WTC11 (cell line): ENCODE measurements around the gene RHBDL1.

ENCODE experiments used
- FOXJ3 ChIP-seq: sonication (generic); formaldehyde crosslinking; IDR thresholded peaks from 2 replicates; pipeline ENCODE4 v1.9.0; 2021; ENCODE audit warnings: missing genetic modification reagents, mild to moderate bottlenecking, borderline replicate concordance
- TF ChIP-seq, protein P1 (sequence below): sonication (generic); formaldehyde crosslinking; IDR thresholded peaks from 2 replicates; pipeline ENCODE4 v1.8.0; 2022; ENCODE audit warnings: mild to moderate bottlenecking, missing genetic modification reagents
- TF ChIP-seq, protein P2 (sequence below): sonication (generic); formaldehyde crosslinking; IDR thresholded peaks from 2 replicates; pipeline ENCODE4 v1.8.1; 2022; ENCODE audit warnings: low read depth, mild to moderate bottlenecking, moderate library complexity, missing genetic modification reagents, borderline replicate concordance
- TF ChIP-seq, protein P3 (sequence below): sonication (generic); formaldehyde crosslinking; conservative IDR thresholded peaks from 2 replicates; pipeline ENCODE4 v1.8.1; 2022; ENCODE audit warnings: mild to moderate bottlenecking, missing genetic modification reagents
- TF ChIP-seq, protein P4 (sequence below): fragments of 200-600 bp; IDR thresholded peaks from 2 replicates; pipeline ENCODE4 v1.8.0; 2022; ENCODE audit warnings: antibody characterized with exemption
- TF ChIP-seq, protein P5 (sequence below): sonication (generic); formaldehyde crosslinking; IDR thresholded peaks from 2 replicates; pipeline ENCODE4 v1.8.1; 2022; ENCODE audit warnings: low read depth, missing genetic modification reagents, borderline replicate concordance
- TF ChIP-seq, protein P6 (sequence below): fragments of 250-450 bp; sonication (Bioruptor Pico); IDR thresholded peaks from 2 replicates; pipeline ENCODE4 v1.9.0; 2021; ENCODE audit warnings: mild to moderate bottlenecking
- TF ChIP-seq, protein P7 (sequence below): sonication (generic); formaldehyde crosslinking; IDR thresholded peaks from 2 replicates; pipeline ENCODE4 v1.8.0; 2022; ENCODE audit warnings: mild to moderate bottlenecking, missing genetic modification reagents

DNA sequence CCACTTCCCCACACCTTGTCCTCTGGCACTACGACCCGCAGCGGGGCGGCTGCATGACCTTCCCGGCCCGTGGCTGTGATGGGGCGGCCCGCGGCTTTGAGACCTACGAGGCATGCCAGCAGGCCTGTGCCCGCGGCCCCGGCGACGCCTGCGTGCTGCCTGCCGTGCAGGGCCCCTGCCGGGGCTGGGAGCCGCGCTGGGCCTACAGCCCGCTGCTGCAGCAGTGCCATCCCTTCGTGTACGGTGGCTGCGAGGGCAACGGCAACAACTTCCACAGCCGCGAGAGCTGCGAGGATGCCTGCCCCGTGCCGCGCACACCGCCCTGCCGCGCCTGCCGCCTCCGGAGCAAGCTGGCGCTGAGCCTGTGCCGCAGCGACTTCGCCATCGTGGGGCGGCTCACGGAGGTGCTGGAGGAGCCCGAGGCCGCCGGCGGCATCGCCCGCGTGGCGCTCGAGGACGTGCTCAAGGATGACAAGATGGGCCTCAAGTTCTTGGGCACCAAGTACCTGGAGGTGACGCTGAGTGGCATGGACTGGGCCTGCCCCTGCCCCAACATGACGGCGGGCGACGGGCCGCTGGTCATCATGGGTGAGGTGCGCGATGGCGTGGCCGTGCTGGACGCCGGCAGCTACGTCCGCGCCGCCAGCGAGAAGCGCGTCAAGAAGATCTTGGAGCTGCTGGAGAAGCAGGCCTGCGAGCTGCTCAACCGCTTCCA is 42.0 kb upstream of the RHBDL1 start:
- TF ChIP-seq, protein P1, sequence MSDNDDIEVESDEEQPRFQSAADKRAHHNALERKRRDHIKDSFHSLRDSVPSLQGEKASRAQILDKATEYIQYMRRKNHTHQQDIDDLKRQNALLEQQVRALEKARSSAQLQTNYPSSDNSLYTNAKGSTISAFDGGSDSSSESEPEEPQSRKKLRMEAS, result no peak
- TF ChIP-seq, protein P2, sequence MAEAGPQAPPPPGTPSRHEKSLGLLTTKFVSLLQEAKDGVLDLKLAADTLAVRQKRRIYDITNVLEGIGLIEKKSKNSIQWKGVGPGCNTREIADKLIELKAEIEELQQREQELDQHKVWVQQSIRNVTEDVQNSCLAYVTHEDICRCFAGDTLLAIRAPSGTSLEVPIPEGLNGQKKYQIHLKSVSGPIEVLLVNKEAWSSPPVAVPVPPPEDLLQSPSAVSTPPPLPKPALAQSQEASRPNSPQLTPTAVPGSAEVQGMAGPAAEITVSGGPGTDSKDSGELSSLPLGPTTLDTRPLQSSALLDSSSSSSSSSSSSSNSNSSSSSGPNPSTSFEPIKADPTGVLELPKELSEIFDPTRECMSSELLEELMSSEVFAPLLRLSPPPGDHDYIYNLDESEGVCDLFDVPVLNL, result no peak
- TF ChIP-seq, protein P3, sequence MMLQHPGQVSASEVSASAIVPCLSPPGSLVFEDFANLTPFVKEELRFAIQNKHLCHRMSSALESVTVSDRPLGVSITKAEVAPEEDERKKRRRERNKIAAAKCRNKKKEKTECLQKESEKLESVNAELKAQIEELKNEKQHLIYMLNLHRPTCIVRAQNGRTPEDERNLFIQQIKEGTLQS, result no peak
- TF ChIP-seq, protein P4, sequence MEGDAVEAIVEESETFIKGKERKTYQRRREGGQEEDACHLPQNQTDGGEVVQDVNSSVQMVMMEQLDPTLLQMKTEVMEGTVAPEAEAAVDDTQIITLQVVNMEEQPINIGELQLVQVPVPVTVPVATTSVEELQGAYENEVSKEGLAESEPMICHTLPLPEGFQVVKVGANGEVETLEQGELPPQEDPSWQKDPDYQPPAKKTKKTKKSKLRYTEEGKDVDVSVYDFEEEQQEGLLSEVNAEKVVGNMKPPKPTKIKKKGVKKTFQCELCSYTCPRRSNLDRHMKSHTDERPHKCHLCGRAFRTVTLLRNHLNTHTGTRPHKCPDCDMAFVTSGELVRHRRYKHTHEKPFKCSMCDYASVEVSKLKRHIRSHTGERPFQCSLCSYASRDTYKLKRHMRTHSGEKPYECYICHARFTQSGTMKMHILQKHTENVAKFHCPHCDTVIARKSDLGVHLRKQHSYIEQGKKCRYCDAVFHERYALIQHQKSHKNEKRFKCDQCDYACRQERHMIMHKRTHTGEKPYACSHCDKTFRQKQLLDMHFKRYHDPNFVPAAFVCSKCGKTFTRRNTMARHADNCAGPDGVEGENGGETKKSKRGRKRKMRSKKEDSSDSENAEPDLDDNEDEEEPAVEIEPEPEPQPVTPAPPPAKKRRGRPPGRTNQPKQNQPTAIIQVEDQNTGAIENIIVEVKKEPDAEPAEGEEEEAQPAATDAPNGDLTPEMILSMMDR, result no peak
- TF ChIP-seq, protein P5, sequence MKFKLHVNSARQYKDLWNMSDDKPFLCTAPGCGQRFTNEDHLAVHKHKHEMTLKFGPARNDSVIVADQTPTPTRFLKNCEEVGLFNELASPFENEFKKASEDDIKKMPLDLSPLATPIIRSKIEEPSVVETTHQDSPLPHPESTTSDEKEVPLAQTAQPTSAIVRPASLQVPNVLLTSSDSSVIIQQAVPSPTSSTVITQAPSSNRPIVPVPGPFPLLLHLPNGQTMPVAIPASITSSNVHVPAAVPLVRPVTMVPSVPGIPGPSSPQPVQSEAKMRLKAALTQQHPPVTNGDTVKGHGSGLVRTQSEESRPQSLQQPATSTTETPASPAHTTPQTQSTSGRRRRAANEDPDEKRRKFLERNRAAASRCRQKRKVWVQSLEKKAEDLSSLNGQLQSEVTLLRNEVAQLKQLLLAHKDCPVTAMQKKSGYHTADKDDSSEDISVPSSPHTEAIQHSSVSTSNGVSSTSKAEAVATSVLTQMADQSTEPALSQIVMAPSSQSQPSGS (CRISPR knock-in tag), result no peak
- no peak for TF ChIP-seq FOXJ3
- TF ChIP-seq, protein P6, sequence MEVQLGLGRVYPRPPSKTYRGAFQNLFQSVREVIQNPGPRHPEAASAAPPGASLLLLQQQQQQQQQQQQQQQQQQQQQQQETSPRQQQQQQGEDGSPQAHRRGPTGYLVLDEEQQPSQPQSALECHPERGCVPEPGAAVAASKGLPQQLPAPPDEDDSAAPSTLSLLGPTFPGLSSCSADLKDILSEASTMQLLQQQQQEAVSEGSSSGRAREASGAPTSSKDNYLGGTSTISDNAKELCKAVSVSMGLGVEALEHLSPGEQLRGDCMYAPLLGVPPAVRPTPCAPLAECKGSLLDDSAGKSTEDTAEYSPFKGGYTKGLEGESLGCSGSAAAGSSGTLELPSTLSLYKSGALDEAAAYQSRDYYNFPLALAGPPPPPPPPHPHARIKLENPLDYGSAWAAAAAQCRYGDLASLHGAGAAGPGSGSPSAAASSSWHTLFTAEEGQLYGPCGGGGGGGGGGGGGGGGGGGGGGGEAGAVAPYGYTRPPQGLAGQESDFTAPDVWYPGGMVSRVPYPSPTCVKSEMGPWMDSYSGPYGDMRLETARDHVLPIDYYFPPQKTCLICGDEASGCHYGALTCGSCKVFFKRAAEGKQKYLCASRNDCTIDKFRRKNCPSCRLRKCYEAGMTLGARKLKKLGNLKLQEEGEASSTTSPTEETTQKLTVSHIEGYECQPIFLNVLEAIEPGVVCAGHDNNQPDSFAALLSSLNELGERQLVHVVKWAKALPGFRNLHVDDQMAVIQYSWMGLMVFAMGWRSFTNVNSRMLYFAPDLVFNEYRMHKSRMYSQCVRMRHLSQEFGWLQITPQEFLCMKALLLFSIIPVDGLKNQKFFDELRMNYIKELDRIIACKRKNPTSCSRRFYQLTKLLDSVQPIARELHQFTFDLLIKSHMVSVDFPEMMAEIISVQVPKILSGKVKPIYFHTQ, result no peak
- TF ChIP-seq, protein P7, sequence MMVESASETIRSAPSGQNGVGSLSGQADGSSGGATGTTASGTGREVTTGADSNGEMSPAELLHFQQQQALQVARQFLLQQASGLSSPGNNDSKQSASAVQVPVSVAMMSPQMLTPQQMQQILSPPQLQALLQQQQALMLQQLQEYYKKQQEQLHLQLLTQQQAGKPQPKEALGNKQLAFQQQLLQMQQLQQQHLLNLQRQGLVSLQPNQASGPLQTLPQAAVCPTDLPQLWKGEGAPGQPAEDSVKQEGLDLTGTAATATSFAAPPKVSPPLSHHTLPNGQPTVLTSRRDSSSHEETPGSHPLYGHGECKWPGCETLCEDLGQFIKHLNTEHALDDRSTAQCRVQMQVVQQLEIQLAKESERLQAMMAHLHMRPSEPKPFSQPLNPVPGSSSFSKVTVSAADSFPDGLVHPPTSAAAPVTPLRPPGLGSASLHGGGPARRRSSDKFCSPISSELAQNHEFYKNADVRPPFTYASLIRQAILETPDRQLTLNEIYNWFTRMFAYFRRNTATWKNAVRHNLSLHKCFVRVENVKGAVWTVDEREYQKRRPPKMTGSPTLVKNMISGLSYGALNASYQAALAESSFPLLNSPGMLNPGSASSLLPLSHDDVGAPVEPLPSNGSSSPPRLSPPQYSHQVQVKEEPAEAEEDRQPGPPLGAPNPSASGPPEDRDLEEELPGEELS (CRISPR knock-in tag), result no peak
